ENCODE data around the gene PCSK9.
"Not testable (repeated sequence)": the region's sequence is repeated elsewhere in the genome, so short reads cannot be mapped to it uniquely, and the experiment has no call there.

Gene PCSK9

DNA sequence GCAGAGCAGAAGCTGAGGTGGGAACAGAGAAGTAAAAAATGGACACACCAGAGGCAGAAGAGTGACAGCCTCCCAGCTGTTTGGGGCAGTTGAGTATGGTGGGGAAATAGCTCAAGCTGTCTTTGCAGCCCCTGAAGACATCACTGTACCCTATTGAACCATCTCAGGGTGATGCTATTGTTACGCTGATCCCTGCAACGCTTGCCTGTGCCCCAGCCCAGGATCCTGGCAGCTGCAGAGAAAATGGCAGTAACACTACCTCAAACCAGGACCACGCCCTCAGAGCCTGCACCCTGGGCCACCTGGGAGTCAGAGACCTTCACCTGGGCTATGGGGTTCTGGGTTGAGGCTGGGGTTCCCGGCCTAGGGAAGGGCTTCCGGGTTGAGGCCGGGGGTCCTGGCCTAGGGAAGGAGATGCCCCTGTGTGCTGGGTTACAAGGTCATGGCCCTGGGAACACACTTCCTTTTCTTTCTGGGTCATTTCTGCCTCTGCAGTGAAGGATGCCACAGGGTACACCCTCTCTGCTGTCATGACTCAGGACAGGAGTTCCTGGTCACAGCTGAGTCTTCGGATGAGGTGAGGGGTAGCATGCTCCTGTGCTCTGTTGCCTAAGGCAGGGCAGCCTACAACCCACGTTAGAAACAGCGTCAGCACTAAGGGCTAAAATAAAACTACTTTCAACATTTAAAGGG, 29.0 kb upstream of the PCSK9 start:
- DNase-seq, result no peak

DNA sequence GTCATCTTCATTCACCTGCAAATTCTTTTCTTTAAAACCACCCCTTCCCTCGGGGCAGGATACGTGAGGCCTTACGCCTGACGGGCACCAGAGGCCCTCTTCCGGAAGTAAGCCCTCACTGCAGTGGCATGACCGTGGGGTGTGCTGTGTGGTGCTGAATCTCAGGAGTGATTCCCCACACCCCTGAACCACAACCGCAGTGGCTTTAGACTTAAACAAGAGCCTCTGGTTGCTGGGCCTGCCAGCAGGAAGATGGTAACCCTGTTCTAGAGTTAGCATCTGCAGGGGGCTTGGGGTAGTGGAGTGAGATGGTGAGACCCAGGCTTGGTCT, 28.5 kb upstream of the PCSK9 start:
- no peak for DNase-seq

DNA sequence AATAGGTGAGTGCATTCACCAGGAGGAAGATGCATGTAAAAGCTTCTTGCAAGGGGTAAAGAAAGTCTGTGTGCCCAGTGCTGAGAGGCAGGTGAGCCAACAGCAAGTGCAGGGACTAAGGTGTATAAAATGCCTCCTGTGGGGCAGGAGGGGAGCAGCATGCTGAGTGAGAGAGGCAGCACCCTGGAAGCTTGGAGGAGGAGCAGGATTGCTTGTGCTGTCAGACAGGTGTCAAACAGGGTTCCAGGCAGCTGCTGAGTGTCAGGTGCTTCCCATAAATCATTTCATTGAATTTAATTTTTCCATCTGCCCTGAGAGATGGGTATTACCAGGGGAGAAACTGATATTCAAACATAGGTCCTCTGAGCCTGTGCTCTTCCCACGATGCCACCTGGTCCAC, 26.7 kb upstream of the PCSK9 start:
- DNase-seq, result no peak

DNA sequence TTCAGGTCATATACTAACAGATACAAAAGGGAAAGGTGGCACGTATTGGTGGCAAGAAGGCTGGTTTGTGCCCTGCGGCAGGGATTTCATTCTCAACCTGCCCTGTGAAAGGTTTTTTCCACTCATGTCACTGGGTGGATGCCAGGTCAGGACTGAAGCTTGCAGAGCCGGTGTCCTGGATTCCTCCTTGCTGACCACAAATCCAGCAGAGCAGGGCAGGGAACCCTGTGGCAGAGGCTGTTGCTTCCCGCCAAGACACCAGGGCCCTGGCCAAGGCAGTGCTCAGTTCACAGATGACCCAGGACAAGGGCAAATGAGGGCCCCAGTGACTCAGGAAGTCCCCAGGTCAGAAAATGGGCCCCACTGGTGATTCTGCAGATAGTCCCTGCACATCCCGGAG, 24.2 kb upstream of the PCSK9 start:
- DNase-seq, result peak; percentile 18

DNA sequence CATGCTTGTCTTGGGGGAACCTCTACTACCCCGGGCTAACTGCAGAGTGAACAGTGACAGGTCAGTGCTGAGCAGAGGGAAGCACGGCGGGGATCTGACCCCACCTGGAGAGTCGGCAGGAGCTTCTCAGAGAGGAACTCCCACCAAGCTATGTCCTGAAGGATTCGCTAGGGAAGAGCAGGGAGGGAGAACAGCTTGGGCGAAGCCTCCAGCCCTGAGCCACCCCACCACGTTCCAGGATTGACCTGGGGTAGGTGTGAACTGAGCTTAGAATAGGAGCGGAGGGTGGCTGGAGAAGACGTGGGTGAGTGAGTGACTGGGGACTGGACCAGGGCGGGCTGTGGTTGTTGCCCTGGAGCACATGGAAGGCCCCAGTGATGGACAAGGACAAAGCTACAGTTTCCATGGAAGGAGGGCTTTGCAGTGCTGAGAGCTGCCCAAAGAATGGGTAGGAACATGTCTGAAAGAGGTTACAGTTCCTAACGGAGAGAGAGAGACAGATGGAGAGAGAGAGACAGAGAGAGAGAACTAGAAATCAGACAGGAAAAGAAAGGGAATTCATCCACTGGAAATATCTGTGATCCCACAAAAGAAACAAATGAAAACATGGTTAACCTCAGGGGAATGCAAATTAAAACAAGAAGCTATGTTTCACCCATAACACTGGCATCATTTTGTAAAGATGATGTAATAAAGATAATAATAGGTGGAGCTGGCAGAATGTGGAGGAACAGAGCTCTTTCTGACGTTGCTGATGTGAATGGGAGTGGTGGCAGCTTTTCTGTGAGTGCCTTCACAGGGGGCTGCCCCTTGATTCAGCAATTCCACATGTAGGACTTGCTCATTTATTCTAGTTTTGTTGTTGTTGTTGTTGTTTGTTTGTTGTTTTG, 23.4 kb upstream of the PCSK9 start:
- DNase-seq, result peak; percentile 87

DNA sequence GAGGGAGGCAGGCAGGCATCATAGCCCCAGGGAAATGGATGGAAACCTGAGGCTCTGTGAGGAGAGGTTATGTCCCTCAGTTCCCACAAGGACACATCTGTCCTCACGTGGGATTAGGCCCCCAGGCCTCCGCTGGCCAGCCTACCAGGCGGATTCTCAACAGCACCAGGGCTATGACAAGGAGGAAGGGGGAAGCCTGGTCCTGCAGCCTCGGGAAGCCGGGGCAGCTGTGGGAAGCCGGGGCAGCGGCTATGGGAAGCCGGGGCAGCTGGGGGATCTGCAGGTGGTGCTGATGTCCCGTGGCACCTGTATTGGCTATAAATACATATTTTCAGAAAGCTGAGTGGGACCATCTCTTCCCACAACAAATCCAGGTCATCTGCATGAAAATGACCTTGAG, 21.0 kb upstream of the PCSK9 start:
- no peak for DNase-seq

DNA sequence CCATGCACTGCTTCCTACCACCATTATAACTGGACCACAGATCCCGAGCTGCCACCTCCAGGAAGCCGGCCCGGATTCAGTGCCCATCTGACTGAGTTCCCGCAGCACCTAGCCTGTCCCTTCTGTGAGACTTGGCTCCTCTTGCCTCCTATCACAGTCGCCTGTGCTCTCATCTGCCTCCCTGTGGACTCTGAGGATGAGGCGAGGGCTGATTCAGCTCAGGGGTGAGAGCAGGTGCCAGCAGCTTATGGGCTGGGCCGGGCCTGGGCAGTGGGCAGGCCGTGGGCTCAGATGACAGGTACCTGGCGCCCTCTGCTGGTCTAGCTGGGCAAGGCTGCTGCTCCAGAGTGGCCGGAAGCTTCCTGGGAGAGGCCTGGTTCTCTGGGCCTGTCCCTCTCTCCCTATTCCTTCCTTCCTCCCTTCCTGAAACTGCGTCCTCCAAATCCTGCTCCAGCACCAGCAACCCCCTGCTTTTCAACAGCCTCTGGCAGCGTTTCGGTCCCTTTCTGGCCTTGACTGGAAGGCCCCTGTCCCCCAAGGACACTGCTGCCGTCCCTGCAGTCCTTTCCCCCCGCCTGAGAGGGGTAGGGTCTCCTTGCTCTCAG, 17.3 kb upstream of the PCSK9 start:
- peak; percentile 83 for DNase-seq

DNA sequence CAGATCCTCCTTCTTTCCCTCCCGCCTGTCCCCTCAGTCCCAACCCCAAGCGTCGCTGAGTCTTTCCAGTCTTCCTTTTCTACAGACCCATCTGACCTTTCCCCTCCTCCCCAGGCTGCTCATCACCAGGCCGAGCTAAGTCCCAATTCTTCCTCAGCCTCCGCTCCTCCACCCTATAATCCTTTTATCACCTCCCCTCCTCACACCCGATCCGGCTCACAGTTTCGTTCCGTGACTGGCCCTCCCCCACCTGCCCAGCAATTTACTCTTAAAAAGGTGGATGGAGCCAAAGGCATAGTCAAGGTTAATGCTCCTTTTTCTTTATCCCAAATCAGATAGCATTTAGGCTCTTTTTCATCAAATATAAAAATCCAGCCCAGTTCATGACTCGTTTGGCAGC, 15.2 kb upstream of the PCSK9 start:
- DNase-seq, result not testable (repeated sequence)

DNA sequence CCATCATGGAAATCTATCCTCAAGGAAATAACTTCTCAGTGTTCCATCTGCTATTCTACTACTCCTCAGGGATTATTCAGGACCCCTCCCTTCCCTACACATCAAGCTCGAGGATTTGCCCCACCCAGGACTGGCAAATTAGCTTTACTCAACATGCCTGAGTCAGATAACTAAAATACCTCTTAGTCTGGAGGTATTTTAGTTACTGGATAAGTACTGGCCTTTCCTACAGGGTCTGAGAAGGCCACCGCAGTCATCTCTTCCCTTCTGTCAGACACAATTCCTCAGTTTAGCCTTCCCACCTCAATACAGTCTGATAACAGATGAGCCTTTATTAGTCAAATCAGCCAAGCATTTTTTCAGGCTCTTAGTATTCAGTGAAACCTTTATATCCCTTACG, 12.7 kb upstream of the PCSK9 start:
- DNase-seq, result not testable (repeated sequence)

DNA sequence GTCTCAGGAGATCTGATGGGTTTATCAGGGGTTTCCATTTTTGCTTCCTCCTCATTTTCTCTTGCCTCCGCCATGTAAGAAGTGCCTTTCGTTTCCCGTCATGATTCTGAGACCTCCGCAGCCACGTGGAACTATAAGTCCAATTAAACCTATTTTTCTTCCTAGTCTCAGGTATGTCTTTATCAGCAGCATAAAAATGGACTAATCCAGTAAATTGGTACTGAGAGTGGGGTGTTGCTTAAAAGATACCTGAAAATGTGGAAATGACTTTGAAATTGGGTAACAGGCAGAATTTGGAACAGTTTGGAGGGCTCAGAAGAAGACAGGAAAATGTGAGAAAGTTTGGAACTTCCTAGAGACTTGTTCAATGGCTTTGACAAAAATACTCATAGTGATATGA, 8.2 kb upstream of the PCSK9 start:
- DNase-seq, result not testable (repeated sequence)

DNA sequence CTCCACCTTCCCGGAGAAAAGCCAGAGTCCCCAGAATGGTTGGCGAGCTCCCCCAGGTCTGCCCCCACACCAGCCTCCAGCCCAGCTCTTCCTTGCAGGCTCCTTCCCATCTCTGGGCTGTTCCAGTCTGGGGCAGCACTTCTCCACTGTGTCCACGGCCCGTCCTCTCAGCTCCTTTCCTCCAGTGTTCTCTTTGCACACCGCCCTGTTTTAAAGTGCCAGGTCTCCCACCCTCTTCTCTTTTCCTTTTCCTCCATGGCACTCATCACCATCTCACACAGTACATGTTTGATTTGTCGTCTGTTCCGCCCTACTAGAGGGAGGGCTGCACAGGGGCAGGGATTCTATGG, 6.1 kb upstream of the PCSK9 start:
- DNase-seq, result no peak

DNA sequence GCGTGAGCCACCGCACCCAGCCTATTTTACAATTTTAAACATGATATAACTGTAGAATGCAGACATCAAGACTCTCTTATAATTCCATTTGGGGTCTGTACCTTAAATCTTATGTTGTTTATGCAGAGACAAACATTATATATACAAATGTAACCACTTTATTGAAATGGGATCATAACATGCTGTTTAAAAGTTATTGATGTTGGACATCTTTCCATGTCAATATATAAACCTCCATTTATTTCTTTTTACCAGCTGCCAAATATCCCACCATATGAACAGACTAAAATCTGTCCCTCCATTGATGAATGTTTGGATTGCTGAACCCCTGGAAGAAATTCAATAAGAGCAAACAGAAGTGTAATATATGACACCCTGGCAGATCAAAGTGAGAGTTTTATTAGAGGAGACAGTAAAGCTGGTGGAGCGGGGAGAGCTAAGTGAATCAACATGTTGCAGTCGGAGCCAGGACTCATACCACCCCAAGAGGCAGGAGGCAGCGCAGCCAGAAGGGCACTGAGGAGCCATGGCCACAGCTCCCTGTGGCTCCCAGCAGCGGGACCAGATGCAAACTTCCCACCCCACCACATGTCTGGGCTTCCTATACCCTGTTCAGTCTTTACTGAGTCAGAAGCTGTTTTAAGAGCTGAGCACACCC, 4.7 kb upstream of the PCSK9 start:
- DNase-seq, result no peak

DNA sequence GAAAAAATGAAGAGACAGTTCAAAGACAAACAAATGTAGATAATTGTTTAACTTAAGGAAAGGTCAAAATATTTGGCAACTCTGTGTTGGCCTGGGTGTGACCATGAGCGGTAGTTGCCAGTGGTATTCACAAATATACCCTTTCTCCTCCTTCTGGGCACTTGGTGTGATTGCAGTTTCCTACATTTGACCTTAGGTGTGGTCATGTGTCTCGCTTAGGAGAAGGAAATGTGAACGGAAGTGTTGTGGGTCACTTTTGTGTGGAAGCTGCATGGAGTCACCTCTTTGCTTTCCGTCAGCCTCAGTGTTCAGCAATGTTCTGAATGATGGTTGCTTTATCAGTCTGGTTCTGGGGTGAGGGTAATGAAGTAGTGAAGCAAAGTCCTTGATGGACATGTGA, 3.4 kb upstream of the PCSK9 start:
- no peak for DNase-seq

DNA sequence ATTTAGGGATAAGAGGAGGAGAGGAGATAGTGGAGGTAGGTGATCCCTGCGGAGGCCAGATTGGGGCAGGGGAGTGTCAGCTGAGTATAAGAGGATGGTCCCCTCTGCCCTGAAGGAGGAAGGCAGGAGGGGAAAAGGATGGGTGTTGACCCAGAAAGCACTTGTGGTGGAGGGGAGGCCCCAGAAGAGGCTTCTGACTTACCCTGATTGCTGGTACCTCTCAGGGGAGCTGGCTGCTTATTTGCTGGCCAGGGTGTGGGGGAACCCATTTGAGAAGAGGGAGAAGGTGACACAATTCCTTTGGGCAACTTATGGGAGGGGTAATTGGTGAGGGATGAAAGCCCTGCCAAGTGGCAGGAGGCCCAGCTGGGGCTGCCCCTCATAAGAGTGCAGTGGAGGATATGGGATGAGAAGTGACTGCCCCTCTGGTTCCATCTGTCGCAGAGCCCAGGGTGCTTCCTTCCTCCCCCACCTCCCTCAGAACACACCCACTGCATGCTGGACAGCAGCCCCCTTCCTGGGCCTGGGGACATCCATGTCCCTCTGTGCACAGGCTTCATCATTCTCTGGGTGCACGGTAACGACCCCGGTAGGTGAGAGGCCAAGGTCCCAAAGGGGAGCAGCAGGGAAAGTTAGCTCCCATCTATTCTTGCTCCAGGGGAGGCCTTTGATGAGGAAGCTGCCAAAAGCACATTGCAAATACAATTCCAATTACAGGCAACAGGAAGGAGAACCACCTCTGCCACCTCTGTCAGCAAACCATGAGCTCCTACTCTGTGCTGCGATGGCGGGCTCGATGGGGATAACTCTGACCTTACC, 1.4 kb upstream of the PCSK9 start:
- DNase-seq, result no peak

DNA sequence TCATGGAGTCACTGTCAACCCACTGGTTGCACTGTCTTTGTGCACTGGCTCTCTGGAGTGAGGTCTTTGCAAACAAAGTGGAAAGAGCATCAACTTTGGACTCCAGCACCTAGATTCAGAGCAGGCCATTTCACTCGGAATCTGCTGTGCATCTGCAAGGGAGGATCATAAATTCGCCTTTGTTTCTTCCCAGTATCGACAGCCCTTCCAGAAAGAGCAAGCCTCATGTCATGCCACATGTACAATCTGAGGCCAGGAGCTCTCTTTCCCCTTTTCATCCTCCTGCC, 853 bp upstream of the PCSK9 start:
- no peak for DNase-seq

DNA sequence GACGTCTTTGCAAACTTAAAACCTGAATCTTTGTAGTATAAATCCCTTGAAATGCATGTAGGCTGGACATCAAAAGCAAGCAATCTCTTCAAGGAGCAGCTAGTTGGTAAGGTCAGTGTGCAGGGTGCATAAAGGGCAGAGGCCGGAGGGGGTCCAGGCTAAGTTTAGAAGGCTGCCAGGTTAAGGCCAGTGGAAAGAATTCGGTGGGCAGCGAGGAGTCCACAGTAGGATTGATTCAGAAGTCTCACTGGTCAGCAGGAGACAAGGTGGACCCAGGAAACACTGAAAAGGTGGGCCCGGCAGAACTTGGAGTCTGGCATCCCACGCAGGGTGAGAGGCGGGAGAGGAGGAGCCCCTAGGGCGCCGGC, 390 bp upstream of the PCSK9 start:
- no peak for DNase-seq

DNA sequence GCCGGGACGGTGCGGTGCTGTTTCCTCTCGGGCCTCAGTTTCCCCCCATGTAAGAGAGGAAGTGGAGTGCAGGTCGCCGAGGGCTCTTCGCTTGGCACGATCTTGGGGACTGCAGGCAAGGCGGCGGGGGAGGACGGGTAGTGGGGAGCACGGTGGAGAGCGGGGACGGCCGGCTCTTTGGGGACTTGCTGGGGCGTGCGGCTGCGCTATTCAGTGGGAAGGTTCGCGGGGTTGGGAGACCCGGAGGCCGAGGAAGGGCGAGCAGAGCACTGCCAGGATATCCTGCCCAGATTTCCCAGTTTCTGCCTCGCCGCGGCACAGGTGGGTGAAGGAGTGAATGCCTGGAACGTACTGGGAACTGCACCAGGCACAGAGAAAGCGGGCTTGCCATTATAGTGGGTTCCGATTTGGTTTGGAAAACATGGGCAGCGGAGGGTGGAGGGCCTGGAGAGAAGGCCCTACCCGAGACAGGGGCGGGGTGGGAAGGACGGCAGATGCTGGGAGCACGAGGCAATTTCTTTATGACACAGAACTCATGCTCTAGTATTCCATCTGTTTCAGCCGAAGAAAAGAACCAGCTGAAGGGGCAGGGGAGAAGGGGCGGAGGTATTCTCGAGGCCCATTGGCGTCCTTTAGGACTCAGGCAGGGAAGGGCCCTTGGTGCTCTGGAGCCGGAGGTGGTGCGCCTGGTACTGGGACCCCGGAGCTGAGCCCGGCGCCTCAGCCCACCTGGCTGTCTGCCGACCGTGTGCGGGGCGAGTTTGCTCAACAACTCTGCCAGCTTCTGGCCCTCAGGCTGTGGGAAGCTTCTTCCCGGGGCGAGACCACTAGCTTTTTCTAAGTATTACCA, 960 bp downstream of the PCSK9 start:
- no peak for DNase-seq

DNA sequence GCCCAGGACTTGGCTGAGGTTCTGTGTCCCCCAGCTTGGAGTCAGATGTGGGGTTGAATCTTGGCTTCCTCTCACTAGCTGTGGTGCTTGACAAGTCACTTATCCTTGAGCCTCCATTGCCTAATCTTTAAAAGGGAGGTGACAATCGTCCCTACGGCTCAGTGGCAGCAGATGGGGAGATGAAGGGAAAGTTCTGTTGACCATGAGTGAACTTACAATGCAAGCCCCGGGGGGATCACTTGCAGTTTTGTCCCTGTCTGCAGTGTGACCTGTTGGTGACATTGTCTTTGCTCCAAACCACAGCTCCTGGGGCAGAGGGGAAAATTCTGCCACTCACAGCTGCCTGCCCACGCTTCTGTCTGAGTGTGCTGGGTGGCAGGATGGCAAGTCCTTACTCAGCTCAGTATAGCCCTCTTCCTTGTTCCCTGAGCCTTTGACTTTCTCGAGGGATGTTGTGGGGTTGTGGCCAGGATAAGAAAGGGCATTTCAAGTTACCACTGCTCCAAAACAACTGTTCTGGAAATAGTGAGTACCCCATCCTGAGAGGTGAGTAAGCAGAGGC, 1.7 kb downstream of the PCSK9 start:
- DNase-seq, result no peak

DNA sequence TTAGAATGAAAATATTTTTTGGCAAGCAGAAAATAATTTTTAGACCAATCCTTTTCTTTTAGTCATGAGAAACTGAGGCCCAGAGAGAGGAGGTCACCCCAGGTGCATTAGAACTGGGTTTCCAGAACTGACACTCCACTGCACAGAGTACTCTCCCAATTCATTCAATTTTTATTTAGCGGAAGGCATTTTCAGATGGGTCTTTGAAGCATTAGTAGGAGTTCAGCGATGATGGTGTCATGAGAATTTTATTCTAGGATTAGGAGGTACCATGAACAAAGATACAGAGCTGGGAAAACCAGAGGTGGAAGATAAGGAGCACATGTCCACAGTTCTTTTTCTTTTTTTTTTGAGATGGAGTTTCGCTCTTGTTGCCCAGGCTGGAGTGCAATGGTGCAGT, 2.3 kb downstream of the PCSK9 start:
- no peak for DNase-seq

DNA sequence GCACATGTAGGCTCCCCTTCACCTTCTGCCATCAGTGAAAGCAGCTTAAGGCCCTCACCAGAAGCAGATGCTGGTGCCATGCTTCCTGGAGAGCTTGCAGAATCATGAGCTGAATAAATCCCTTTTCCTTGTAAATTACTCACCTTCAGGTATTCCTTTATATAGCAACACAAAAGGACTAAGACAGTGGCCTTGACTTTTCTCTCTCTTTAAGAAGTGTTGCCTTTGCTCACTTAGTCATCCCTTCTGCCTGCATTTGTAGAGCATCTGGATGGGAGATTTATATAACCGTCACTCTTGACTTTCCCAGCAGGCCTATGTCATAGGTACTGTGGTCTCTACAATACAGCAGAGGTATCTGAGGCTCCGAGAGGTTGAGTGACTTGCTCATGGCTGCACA, 3.7 kb downstream of the PCSK9 start:
- DNase-seq, result no peak

DNA sequence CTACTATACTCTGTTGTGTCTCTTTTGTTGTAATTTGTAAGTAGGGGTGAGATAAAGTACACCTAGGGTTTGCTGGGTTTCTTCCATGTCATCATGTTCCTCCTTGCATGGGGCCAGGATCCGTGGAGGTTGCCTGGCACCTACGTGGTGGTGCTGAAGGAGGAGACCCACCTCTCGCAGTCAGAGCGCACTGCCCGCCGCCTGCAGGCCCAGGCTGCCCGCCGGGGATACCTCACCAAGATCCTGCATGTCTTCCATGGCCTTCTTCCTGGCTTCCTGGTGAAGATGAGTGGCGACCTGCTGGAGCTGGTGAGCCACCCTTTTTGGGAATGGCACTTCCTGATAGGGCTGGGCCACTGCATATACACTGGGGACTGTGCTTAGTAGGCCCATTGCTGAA, 4.4 kb downstream of the PCSK9 start:
- DNase-seq, result no peak
